HepG2 (cell line): ENCODE results near the gene TRMT1. TPM values are rescaled to one million over a fixed set of nuclear protein-coding genes. Genes with fewer than 3 reads are reported as not detected.

ENCODE experiments used
- ARID4A ChIP-seq: sonication (generic); formaldehyde crosslinking; IDR thresholded peaks from 2 replicates; pipeline ENCODE4 v1.5.0; 2020; ENCODE audit warnings: mild to moderate bottlenecking, missing genetic modification reagents, borderline replicate concordance
- DMTF1 ChIP-seq: sonication (generic); formaldehyde crosslinking; IDR thresholded peaks from 2 replicates; pipeline ENCODE4 v1.4.0; 2020; ENCODE audit warnings: mild to moderate bottlenecking, missing genetic modification reagents
- FOXP4 ChIP-seq: sonication (generic); formaldehyde crosslinking; IDR thresholded peaks from 2 replicates; pipeline ENCODE4 v1.4.0; 2020; ENCODE audit warnings: missing genetic modification reagents
- GMEB1 ChIP-seq: sonication (generic); formaldehyde crosslinking; IDR thresholded peaks from 2 replicates; pipeline ENCODE4 v1.5.1; 2020; ENCODE audit warnings: missing genetic modification reagents, mild to moderate bottlenecking, borderline replicate concordance
- MXD3 ChIP-seq: IDR thresholded peaks from 2 replicates; pipeline ENCODE4 v1.6.1; 2016; ENCODE audit warnings: mild to moderate bottlenecking, missing biosample characterization, missing genetic modification reagents
- SOX5 ChIP-seq: IDR thresholded peaks from 2 replicates; pipeline ENCODE4 v1.6.1; 2016; ENCODE audit warnings: borderline replicate concordance
- THAP9 ChIP-seq: sonication (generic); formaldehyde crosslinking; IDR thresholded peaks from 2 replicates; pipeline ENCODE4; 2020; ENCODE audit warnings: missing genetic modification reagents, mild to moderate bottlenecking, borderline replicate concordance
- ZNF281 ChIP-seq: sonication (generic); formaldehyde crosslinking; IDR thresholded peaks from 2 replicates; pipeline ENCODE4 v1.4.0; 2020; ENCODE audit warnings: missing genetic modification reagents, borderline replicate concordance
- ZNF678 ChIP-seq: sonication (generic); formaldehyde crosslinking; IDR thresholded peaks from 2 replicates; pipeline ENCODE4 v1.4.0; 2020; ENCODE audit warnings: mild to moderate bottlenecking, missing genetic modification reagents
- polyA plus RNA-seq, 8 experiments: library from polyadenylated mRNA; depleted of rRNA in 3 of 8; stranded (reverse) in 7 of 8; unstranded in 1 of 8; fragments of >200 nt; fragmentation: Illumina TruSeq in 4 of 8; extraction: Trizol in 4 of 8; gene quantifications; 2 replicates each; pipeline versions ENCODE4 v1.2.1 to v1.2.3, GENCODE V29; 2011 to 2016; ENCODE audit warnings: low read depth in 4 of 8, missing spikeins in 1 of 8, mixed read lengths in 1 of 8; ENCODE audit not compliant: insufficient read depth in 1 of 8
- total RNA-seq, 5 experiments: library from RNA; depleted of rRNA; stranded (reverse); fragments of >200 nt; fragmentation: Illumina TruSeq; extraction: Trizol; gene quantifications; 2 replicates each; pipeline ENCODE4 v1.2.3, GENCODE V29; 2016; ENCODE audit warnings: low read depth in 1 of 5

Gene TRMT1
- total and polyA plus RNA-seq, 2 of the 13 experiments (the other 11 are each of a cell fraction or from before 2014, with no cell fraction given), result 35.5 to 44.1 TPM

- TF ChIP-seq DMTF1 (CRISPR knock-in tag) (no peak), ARID4A (CRISPR knock-in tag) (peak; percentile 47; the same call in 1 of the 2 replicates), FOXP4 (0 out of 2 replicates have a peak, but pooled peaks have one; percentile 17), GMEB1 (CRISPR knock-in tag) (no peak), ZNF281 (CRISPR knock-in tag) (peak; percentile 43; the same call in 1 of the 2 replicates), THAP9 (0 out of 2 replicates have a peak, but pooled peaks have one; percentile 33), ZNF678 (CRISPR knock-in tag) (no peak), MXD3 (CRISPR knock-in tag) (no peak), SOX5 (peak; percentile 33; the same call in 1 of the 2 replicates)
These were observed 23.0 kb downstream of the TRMT1 start (continued) for GRCh38 chr19:13093407-13094105.
